ENCODE measurements around the gene TNNT2.

Gene TNNT2

GRCh38 chr1:201377611-201378092 is at the start of gene TNNT2:
Gene TNNT2, minus strand, starts transcription at chr1:201377680. Its CDS starts 4,426 bp downstream, at chr1:201373254.
- H3K4me3 ChIP-seq (replicated peaks; ENCODE audit: low read depth, low read length), result no peak within 1 kb of the TSS
- TF ChIP-seq CTCF (IDR thresholded peaks at IDR 0.05; ENCODE audit: low read depth, low read length, missing control alignments), result no peak
- no peak for DNase-seq (ENCODE audit: extremely low read depth, low read depth)

GRCh38 chr1:201426479-201427310 is 49.2 kb upstream of the TNNT2 start:
- no peak for TF ChIP-seq CTCF (IDR thresholded peaks at IDR 0.05; ENCODE audit: low read depth, low read length, missing control alignments)
- DNase-seq (ENCODE audit: extremely low read depth, low read depth), result no peak
- H3K4me3 ChIP-seq (replicated peaks; ENCODE audit: low read depth, low read length), result no peak overlapping the region

GRCh38 chr1:201424146-201424545 is 46.7 kb upstream of the TNNT2 start:
- no peak overlapping the region for H3K4me3 ChIP-seq (replicated peaks; ENCODE audit: low read depth, low read length)
- no peak for DNase-seq (ENCODE audit: extremely low read depth, low read depth)
- no peak for TF ChIP-seq CTCF (IDR thresholded peaks at IDR 0.05; ENCODE audit: low read depth, low read length, missing control alignments)

- TF ChIP-seq CTCF (IDR thresholded peaks at IDR 0.05; ENCODE audit: low read depth, low read length, missing control alignments), result no peak
- no peak for DNase-seq (ENCODE audit: extremely low read depth, low read depth)
- no peak overlapping the region for H3K4me3 ChIP-seq (replicated peaks; ENCODE audit: low read depth, low read length)
Observed at GRCh38 chr1:201423655-201424054, 46.2 kb upstream of the TNNT2 start.

- no peak for TF ChIP-seq CTCF (IDR thresholded peaks at IDR 0.05; ENCODE audit: low read depth, low read length, missing control alignments)
- H3K4me3 ChIP-seq (replicated peaks; ENCODE audit: low read depth, low read length), result no peak overlapping the region
- no peak for DNase-seq (ENCODE audit: extremely low read depth, low read depth)
Observed at GRCh38 chr1:201422436-201423030, 45.1 kb upstream of the TNNT2 start.

GRCh38 chr1:201422026-201422425 is 44.5 kb upstream of the TNNT2 start:
- no peak for TF ChIP-seq CTCF (IDR thresholded peaks at IDR 0.05; ENCODE audit: low read depth, low read length, missing control alignments)
- no peak for DNase-seq (ENCODE audit: extremely low read depth, low read depth)
- H3K4me3 ChIP-seq (replicated peaks; ENCODE audit: low read depth, low read length), result no peak overlapping the region

Data from HFF-Myc (cell line).